HEK293 (cell line): ENCODE results near the gene NUMBL.

Experiments
- CTCF ChIA-PET: fragments of 350-600 bp; formaldehyde crosslinking; extraction: SDS; loops from one replicate; lab custom pipeline; 2021; ENCODE audit warnings: antibody characterized with exemption; lab: Yijun Ruan, JAX
- POLR2A ChIA-PET: fragments of 300-600 bp; formaldehyde crosslinking; extraction: SDS; loops from one replicate; lab custom pipeline; 2020; ENCODE audit warnings: antibody characterized with exemption, inconsistent platforms; lab: Yijun Ruan, JAX
- H3K27ac ChIP-seq: fragments of 200-500 bp; sonication (Bioruptor generic); 2 replicates; pipeline ENCODE4 v1.5.1; 2014; ENCODE audit warnings: low read depth, low read length, control low read depth, inconsistent platforms; ENCODE audit errors: extremely low read depth
- H3K36me3 ChIP-seq, 2 experiments: fragments of 200-500 bp in 1 of 2; sonication (Bioruptor generic) in 1 of 2; 1 replicate in 1 of 2; 2 replicates in 1 of 2; pipeline ENCODE4 v1.5.1; 2014 to 2017; ENCODE audit warnings: inconsistent platforms in 2 of 2, low read length in 2 of 2; ENCODE audit not compliant: control insufficient read depth in 2 of 2, insufficient read depth in 1 of 2
- H3K4me1 ChIP-seq: fragments of 200-500 bp; sonication (Bioruptor generic); 2 replicates; pipeline ENCODE4 v1.5.1; 2014; ENCODE audit warnings: mild to moderate bottlenecking, low read length, inconsistent platforms; ENCODE audit not compliant: control insufficient read depth, insufficient read depth
- H3K4me3 ChIP-seq: 2 replicates; pipeline ENCODE4 v1.5.1; 2011; ENCODE audit warnings: low read depth, mild to moderate bottlenecking, control low read depth, low read length, moderate library complexity
- H3K9me3 ChIP-seq: fragments of 200-500 bp; sonication (Bioruptor generic); 2 replicates; pipeline ENCODE4 v1.5.1; 2014; ENCODE audit warnings: low read depth, low read length, inconsistent platforms; ENCODE audit not compliant: control insufficient read depth, insufficient read depth
- BCL11B ChIP-seq: fragments of 450-650 bp; formaldehyde crosslinking; IDR thresholded peaks from 2 replicates; pipeline ENCODE4 v1.5.1; 2016; ENCODE audit warnings: low read depth, missing biosample characterization, missing genetic modification characterization
- ELK4 ChIP-seq: IDR thresholded peaks from 2 replicates; pipeline ENCODE4 v1.6.1; 2011; ENCODE audit warnings: mild to moderate bottlenecking, low read depth, low read length, borderline replicate concordance
- GLIS1 ChIP-seq: fragments of 450-650 bp; formaldehyde crosslinking; IDR thresholded peaks from 2 replicates; pipeline ENCODE4 v1.5.1; 2016; ENCODE audit warnings: missing biosample characterization, missing genetic modification characterization
- KLF1 ChIP-seq: fragments of 450-650 bp; formaldehyde crosslinking; IDR thresholded peaks from 2 replicates; pipeline ENCODE4 v1.5.1; 2016; ENCODE audit warnings: missing biosample characterization, missing genetic modification characterization
- KLF17 ChIP-seq: fragments of 450-650 bp; formaldehyde crosslinking; IDR thresholded peaks from 2 replicates; pipeline ENCODE4 v1.5.1; 2016; ENCODE audit warnings: missing biosample characterization, missing genetic modification characterization
- RBAK ChIP-seq: fragments of 450-650 bp; formaldehyde crosslinking; IDR thresholded peaks from 2 replicates; pipeline ENCODE4 v1.5.1; 2016; ENCODE audit warnings: missing biosample characterization, missing genetic modification characterization
- ZBTB48 ChIP-seq: fragments of 450-650 bp; formaldehyde crosslinking; IDR thresholded peaks from 2 replicates; pipeline ENCODE4 v1.5.1; 2016; ENCODE audit warnings: missing biosample characterization, missing genetic modification characterization
- ZIC2 ChIP-seq: fragments of 450-650 bp; formaldehyde crosslinking; IDR thresholded peaks from 2 replicates; pipeline ENCODE4 v1.5.1; 2016; ENCODE audit warnings: missing biosample characterization, missing genetic modification characterization
- ZNF223 ChIP-seq: fragments of 450-650 bp; formaldehyde crosslinking; IDR thresholded peaks from 2 replicates; pipeline ENCODE4 v1.5.1; 2016; ENCODE audit warnings: missing biosample characterization, missing genetic modification characterization
- ZNF311 ChIP-seq: fragments of 450-650 bp; formaldehyde crosslinking; IDR thresholded peaks from 2 replicates; pipeline ENCODE4 v1.5.1; 2017; ENCODE audit warnings: missing biosample characterization, missing genetic modification characterization, borderline replicate concordance
- ZNF335 ChIP-seq: fragments of 450-650 bp; formaldehyde crosslinking; conservative IDR thresholded peaks from 2 replicates; pipeline ENCODE4 v1.5.1; 2016; ENCODE audit warnings: missing biosample characterization, missing genetic modification characterization
- ZNF398 ChIP-seq: fragments of 450-650 bp; formaldehyde crosslinking; IDR thresholded peaks from 2 replicates; pipeline ENCODE4 v1.5.1; 2017; ENCODE audit warnings: missing biosample characterization, missing genetic modification characterization
- ZNF404 ChIP-seq: fragments of 450-650 bp; formaldehyde crosslinking; IDR thresholded peaks from 2 replicates; pipeline ENCODE4 v1.5.1; 2017; ENCODE audit warnings: missing biosample characterization, missing genetic modification characterization
- ZNF558 ChIP-seq: fragments of 450-650 bp; formaldehyde crosslinking; IDR thresholded peaks from 2 replicates; pipeline ENCODE4 v1.5.1; 2016; ENCODE audit warnings: missing biosample characterization, missing genetic modification characterization
- ZNF768 ChIP-seq: fragments of 450-650 bp; formaldehyde crosslinking; IDR thresholded peaks from 2 replicates; pipeline ENCODE4 v1.5.1; 2018; ENCODE audit warnings: missing biosample characterization, mild to moderate bottlenecking, missing genetic modification characterization
- ZXDB ChIP-seq: fragments of 450-650 bp; formaldehyde crosslinking; IDR thresholded peaks from 2 replicates; pipeline ENCODE4 v1.5.1; 2016; ENCODE audit warnings: missing biosample characterization, missing genetic modification characterization
- TF ChIP-seq, protein P1 (sequence below): fragments of 450-650 bp; formaldehyde crosslinking; IDR thresholded peaks from 2 replicates; pipeline ENCODE4 v1.5.1; 2017; ENCODE audit warnings: missing biosample characterization, missing genetic modification characterization
- TF ChIP-seq, protein P2 (sequence below): fragments of 450-650 bp; formaldehyde crosslinking; IDR thresholded peaks from 2 replicates; pipeline ENCODE4 v1.5.1; 2016; ENCODE audit warnings: missing biosample characterization, missing genetic modification characterization
- TF ChIP-seq, protein P3 (sequence below): fragments of 450-650 bp; formaldehyde crosslinking; IDR thresholded peaks from 2 replicates; pipeline ENCODE4 v1.5.1; 2016; ENCODE audit warnings: missing biosample characterization, missing genetic modification characterization
- TF ChIP-seq, protein P4 (sequence below): fragments of 450-650 bp; IDR thresholded peaks from 2 replicates; pipeline ENCODE4 v1.5.1; 2018; ENCODE audit warnings: missing biosample characterization, mild to moderate bottlenecking, missing genetic modification characterization

Gene NUMBL

DNA sequence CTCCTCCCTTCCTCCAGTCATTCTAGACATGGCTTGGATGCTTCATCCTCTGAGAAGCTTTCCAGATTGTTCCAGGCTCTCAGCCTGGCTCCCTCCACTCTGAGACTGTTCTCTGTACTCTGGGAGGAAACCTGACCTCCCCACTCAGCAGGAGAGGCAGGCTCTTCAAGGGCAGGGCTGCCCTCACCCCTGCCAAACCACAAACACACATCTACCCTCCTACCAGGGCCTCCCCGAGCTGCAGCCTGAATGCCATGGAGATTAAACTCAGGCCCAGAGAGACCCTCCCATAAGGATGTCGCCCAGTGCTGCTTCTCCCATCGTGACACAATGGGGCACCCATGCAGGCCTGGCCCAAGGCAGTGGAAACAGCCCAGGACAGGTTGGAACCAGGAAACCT is 16.2 kb downstream of the NUMBL start:
- CTCF ChIA-PET = interaction anchor here (0.5 to 2.0 kb wide), 5 partner anchors 11 to 442 kb away, joined by 3 to 8 read pairs (median 5); no protein-coding TSS in a partner anchor
- Histone ChIP-seq H3K27ac (peak overlapping the region; percentile 17; the same call in 1 of the 2 replicates), H3K4me3 (no peak overlapping the region), H3K9me3 (no peaks in the 10 kb centered on the region; the same call in 1 of the 2 replicates), H3K4me1 (peaks cover 3% of the 10 kb centered on the region; the same call in 1 of the 2 replicates), H3K36me3 (peaks cover 80 to 85% of the 10 kb centered on the region in 2 experiments)
- POLR2A ChIA-PET = interaction anchor here (0.6 to 1.0 kb wide), 2 partner anchors 11 to 428 kb away, joined by 3 to 4 read pairs; no protein-coding TSS in a partner anchor
- TF ChIP-seq, protein P1, sequence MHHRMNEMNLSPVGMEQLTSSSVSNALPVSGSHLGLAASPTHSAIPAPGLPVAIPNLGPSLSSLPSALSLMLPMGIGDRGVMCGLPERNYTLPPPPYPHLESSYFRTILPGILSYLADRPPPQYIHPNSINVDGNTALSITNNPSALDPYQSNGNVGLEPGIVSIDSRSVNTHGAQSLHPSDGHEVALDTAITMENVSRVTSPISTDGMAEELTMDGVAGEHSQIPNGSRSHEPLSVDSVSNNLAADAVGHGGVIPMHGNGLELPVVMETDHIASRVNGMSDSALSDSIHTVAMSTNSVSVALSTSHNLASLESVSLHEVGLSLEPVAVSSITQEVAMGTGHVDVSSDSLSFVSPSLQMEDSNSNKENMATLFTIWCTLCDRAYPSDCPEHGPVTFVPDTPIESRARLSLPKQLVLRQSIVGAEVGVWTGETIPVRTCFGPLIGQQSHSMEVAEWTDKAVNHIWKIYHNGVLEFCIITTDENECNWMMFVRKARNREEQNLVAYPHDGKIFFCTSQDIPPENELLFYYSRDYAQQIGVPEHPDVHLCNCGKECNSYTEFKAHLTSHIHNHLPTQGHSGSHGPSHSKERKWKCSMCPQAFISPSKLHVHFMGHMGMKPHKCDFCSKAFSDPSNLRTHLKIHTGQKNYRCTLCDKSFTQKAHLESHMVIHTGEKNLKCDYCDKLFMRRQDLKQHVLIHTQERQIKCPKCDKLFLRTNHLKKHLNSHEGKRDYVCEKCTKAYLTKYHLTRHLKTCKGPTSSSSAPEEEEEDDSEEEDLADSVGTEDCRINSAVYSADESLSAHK = no peak
- TF ChIP-seq, protein P2, sequence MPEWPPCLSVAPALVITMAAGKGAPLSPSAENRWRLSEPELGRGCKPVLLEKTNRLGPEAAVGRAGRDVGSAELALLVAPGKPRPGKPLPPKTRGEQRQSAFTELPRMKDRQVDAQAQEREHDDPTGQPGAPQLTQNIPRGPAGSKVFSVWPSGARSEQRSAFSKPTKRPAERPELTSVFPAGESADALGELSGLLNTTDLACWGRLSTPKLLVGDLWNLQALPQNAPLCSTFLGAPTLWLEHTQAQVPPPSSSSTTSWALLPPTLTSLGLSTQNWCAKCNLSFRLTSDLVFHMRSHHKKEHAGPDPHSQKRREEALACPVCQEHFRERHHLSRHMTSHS = no peak
- TF ChIP-seq ZNF768 (no peak), BCL11B (tag by site-specific recombination) (no peak), ZNF335 (tag by site-specific recombination) (peak; percentile 41; the same call in 1 of the 2 replicates), ZNF558 (no peak), GLIS1 (tag by site-specific recombination) (peak; percentile 81), ZNF311 (tag by site-specific recombination) (no peak), KLF1 (tag by site-specific recombination) (0 out of 2 replicates have a peak, but pooled peaks have one; percentile 7), ELK4 (no peak), ZXDB (tag by site-specific recombination) (no peak), KLF17 (tag by site-specific recombination) (peak; percentile 80), ZIC2 (tag by site-specific recombination) (peak; percentile 70), ZNF404 (tag by site-specific recombination) (no peak), ZBTB48 (tag by site-specific recombination) (no peak), RBAK (tag by site-specific recombination) (no peak), ZNF398 (tag by site-specific recombination) (peak; percentile 39; the same call in 1 of the 2 replicates), ZNF223 (no peak)
- TF ChIP-seq, protein P3, sequence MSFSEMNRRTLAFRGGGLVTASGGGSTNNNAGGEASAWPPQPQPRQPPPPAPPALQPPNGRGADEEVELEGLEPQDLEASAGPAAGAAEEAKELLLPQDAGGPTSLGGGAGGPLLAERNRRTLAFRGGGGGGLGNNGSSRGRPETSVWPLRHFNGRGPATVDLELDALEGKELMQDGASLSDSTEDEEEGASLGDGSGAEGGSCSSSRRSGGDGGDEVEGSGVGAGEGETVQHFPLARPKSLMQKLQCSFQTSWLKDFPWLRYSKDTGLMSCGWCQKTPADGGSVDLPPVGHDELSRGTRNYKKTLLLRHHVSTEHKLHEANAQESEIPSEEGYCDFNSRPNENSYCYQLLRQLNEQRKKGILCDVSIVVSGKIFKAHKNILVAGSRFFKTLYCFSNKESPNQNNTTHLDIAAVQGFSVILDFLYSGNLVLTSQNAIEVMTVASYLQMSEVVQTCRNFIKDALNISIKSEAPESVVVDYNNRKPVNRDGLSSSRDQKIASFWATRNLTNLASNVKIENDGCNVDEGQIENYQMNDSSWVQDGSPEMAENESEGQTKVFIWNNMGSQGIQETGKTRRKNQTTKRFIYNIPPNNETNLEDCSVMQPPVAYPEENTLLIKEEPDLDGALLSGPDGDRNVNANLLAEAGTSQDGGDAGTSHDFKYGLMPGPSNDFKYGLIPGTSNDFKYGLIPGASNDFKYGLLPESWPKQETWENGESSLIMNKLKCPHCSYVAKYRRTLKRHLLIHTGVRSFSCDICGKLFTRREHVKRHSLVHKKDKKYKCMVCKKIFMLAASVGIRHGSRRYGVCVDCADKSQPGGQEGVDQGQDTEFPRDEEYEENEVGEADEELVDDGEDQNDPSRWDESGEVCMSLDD = no peak
- TF ChIP-seq, protein P4, sequence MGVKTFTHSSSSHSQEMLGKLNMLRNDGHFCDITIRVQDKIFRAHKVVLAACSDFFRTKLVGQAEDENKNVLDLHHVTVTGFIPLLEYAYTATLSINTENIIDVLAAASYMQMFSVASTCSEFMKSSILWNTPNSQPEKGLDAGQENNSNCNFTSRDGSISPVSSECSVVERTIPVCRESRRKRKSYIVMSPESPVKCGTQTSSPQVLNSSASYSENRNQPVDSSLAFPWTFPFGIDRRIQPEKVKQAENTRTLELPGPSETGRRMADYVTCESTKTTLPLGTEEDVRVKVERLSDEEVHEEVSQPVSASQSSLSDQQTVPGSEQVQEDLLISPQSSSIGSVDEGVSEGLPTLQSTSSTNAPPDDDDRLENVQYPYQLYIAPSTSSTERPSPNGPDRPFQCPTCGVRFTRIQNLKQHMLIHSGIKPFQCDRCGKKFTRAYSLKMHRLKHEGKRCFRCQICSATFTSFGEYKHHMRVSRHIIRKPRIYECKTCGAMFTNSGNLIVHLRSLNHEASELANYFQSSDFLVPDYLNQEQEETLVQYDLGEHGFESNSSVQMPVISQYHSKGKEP = no peak
